ENCODE results near the gene ZNF775.

ZNF775 gene

GRCh38 chr7:150335108-150335773 is 43.9 kb upstream of the ZNF775 start:
- no peak overlapping the region for H3K4me3 ChIP-seq (replicated peaks; ENCODE audit: low read depth, low read length)
- DNase-seq (ENCODE audit: extremely low read depth, low read depth): no peak
- no peak for TF ChIP-seq CTCF (IDR thresholded peaks at IDR 0.05; ENCODE audit: low read depth, low read length, missing control alignments)

GRCh38 chr7:150335774-150336112 is 43.4 kb upstream of the ZNF775 start:
- DNase-seq (ENCODE audit: extremely low read depth, low read depth): no peak
- H3K4me3 ChIP-seq (replicated peaks; ENCODE audit: low read depth, low read length): no peak overlapping the region
- no peak for TF ChIP-seq CTCF (IDR thresholded peaks at IDR 0.05; ENCODE audit: low read depth, low read length, missing control alignments)

GRCh38 chr7:150336746-150337145 is 42.4 kb upstream of the ZNF775 start:
- H3K4me3 ChIP-seq (replicated peaks; ENCODE audit: low read depth, low read length): no peak overlapping the region
- no peak for DNase-seq (ENCODE audit: extremely low read depth, low read depth)
- TF ChIP-seq CTCF (IDR thresholded peaks at IDR 0.05; ENCODE audit: low read depth, low read length, missing control alignments): no peak

- DNase-seq (ENCODE audit: extremely low read depth, low read depth): no peak
- H3K4me3 ChIP-seq (replicated peaks; ENCODE audit: low read depth, low read length): no peak overlapping the region
- no peak for TF ChIP-seq CTCF (IDR thresholded peaks at IDR 0.05; ENCODE audit: low read depth, low read length, missing control alignments)
Observed at GRCh38 chr7:150337179-150337578, 42.0 kb upstream of the ZNF775 start.

GRCh38 chr7:150337659-150338081 is 41.5 kb upstream of the ZNF775 start:
- DNase-seq (ENCODE audit: extremely low read depth, low read depth): no peak
- no peak overlapping the region for H3K4me3 ChIP-seq (replicated peaks; ENCODE audit: low read depth, low read length)
- TF ChIP-seq CTCF (IDR thresholded peaks at IDR 0.05; ENCODE audit: low read depth, low read length, missing control alignments): no peak

GRCh38 chr7:150338166-150338829 is 40.8 kb upstream of the ZNF775 start:
- TF ChIP-seq CTCF (IDR thresholded peaks at IDR 0.05; ENCODE audit: low read depth, low read length, missing control alignments): no peak
- DNase-seq (ENCODE audit: extremely low read depth, low read depth): no peak
- H3K4me3 ChIP-seq (replicated peaks; ENCODE audit: low read depth, low read length): no peak overlapping the region
